ENCODE data around the gene ATP2C1.

The ATP2C1 gene

GRCh38 chr3:130934442-130935089, 40.7 kb downstream of the ATP2C1 start:
- TF ChIP-seq CTCF (IDR thresholded peaks at IDR 0.05; ENCODE audit: control insufficient read depth, extremely low read depth, insufficient read depth): no peak
- DNase-seq (ENCODE audit: low read depth): no peak
- no peak overlapping the region for H3K4me3 ChIP-seq (ENCODE audit: low read depth, low read length)

GRCh38 chr3:130935761-130936492, 42.0 kb downstream of the ATP2C1 start:
- no peak for DNase-seq (ENCODE audit: low read depth)
- TF ChIP-seq CTCF (IDR thresholded peaks at IDR 0.05; ENCODE audit: control insufficient read depth, extremely low read depth, insufficient read depth): no peak
- H3K4me3 ChIP-seq (ENCODE audit: low read depth, low read length): no peak overlapping the region

GRCh38 chr3:130939753-130940152, 45.9 kb downstream of the ATP2C1 start:
- TF ChIP-seq CTCF (IDR thresholded peaks at IDR 0.05; ENCODE audit: control insufficient read depth, extremely low read depth, insufficient read depth): no peak
- no peak for DNase-seq (ENCODE audit: low read depth)
- H3K4me3 ChIP-seq (ENCODE audit: low read depth, low read length): no peak overlapping the region

GRCh38 chr3:130941793-130942192, 47.9 kb downstream of the ATP2C1 start:
- no peak overlapping the region for H3K4me3 ChIP-seq (ENCODE audit: low read depth, low read length)
- no peak for TF ChIP-seq CTCF (IDR thresholded peaks at IDR 0.05; ENCODE audit: control insufficient read depth, extremely low read depth, insufficient read depth)
- no peak for DNase-seq (ENCODE audit: low read depth)

- no peak overlapping the region for H3K4me3 ChIP-seq (ENCODE audit: low read depth, low read length)
- no peak for TF ChIP-seq CTCF (IDR thresholded peaks at IDR 0.05; ENCODE audit: control insufficient read depth, extremely low read depth, insufficient read depth)
- DNase-seq (ENCODE audit: low read depth): no peak
Observed at GRCh38 chr3:130946882-130947281, 53.0 kb downstream of the ATP2C1 start.

- DNase-seq (ENCODE audit: low read depth): no peak
- no peak for TF ChIP-seq CTCF (IDR thresholded peaks at IDR 0.05; ENCODE audit: control insufficient read depth, extremely low read depth, insufficient read depth)
- H3K4me3 ChIP-seq (ENCODE audit: low read depth, low read length): no peak overlapping the region
Observed at GRCh38 chr3:130948001-130948773, 54.3 kb downstream of the ATP2C1 start.

Data from LNCaP clone FGC (cell line).